CD4-positive, alpha-beta T cell treated with Interleukin-4 for 4 hours (primary cell): ENCODE data around the gene CHCHD6.

Experiments
- DNase-seq: peaks from one replicate; pipeline ENCODE4 v3.0.0-alpha.2; 2020

CHCHD6 gene

DNA sequence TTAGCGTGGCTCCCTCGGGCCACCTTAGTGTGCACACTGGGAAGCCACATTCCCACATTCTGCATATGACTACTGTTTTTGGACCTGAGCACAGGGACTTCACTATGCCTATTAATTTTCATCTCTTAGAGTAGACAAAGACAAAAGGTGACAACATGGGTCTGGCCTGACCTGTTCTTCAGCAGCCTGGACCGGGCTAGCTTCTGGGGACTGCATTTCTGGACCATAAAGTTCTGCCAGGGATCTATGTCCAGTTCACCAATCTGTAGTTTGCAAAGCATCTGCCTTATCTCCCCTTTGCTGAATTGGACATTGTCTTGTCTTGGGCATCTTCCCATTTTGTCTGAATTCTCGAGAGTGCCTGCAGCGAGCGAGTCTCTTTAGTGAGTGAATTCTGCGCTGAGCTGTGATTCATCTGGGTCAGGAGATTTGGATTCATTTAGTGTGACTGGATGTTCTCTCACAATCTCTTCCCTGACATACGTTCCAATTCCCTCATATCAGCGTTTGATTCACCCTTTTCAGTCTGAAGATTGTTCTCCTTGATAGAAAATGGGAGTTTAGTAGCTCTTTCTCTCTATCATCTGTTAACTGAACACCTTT is 166.7 kb downstream of the CHCHD6 start:
- DNase-seq: no peak

DNA sequence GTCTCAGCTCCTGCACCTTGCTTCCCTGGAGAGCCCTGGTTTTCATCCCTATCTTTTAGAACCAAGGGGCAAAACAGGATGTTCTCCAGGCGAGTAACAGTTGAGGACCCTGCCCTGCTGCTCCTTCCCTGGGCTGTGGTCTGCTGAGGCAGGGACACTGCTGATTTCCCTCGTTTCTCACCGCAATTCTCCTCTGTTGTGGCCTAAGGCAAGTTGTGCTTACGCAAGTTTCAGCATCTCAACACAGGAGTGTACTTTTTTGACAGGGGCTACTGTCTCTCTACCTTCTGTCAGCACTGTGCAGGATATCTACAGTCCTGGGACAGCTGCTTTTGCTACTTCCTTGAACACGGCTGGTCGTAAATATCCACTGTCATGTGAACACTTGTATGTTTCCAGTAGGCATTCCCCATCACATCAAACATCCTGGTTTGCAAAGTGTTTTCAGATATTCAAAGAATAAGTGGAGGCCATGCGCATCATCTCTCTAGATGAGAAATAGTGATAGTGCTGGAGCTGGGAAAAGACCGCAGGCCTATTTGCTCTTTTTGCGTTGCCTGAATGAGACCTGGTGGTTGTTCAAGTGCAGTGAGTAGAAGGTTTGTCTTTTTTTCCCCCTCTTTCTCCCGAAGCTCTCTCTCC is 168.8 kb downstream of the CHCHD6 start:
- no peak for DNase-seq

DNA sequence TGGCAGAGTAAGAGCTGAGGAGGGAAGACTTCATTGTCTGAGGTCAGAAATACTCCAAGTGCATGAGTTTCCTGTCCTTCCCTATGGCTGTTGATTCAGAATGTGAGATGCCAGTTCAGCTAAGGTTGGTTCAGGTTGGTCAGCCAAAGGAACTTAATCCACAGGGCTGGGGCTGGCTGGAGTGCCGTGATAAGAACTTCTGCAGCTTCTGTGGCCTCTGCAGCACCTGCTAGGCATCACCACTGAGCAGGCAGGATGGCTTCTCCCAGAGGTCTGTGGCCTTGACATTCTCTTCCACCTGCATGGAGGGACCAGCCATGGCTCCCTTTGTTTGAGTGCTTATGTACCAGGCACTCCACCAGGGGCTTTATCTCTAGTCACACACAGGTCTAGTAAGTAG is 169.4 kb downstream of the CHCHD6 start:
- DNase-seq: no peak

DNA sequence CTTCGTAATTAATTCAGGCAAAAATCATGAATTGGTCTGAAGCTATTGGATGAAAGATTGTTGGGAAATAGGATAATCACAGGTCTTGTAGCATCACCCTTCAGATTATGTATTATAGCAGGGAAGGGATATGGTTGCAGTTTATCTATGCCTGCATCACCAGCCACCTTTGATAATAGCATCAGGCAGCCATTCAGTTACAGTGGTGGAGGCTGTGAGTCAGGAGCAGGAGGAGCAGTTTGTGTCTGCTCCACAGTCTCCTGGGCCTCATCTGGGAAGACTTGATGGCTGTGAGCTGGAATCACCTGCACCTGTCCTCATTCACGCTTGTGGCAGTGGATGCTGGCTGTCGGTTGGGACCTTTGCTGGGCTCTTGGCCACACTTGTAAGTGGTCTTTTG is 174.6 kb downstream of the CHCHD6 start:
- no peak for DNase-seq

DNA sequence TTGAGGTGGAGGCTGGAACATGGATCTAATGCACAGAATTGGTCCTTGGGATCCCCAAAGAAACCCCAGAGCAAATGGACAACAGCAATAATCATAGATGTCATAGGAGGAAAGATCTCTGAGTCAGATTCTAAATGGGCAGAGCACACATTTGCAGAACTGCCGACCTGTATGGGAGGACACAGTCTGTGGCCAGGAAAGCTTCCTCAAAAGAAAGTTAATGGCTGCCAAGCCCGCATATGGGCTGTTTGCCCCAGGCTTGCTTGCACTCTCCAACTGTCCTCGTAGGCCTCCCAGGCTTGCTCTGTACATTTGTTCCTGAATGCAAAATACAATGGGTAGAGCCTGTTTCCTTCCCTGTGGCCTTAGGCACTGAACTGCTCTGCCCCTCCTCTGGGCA is 176.9 kb downstream of the CHCHD6 start:
- no peak for DNase-seq

DNA sequence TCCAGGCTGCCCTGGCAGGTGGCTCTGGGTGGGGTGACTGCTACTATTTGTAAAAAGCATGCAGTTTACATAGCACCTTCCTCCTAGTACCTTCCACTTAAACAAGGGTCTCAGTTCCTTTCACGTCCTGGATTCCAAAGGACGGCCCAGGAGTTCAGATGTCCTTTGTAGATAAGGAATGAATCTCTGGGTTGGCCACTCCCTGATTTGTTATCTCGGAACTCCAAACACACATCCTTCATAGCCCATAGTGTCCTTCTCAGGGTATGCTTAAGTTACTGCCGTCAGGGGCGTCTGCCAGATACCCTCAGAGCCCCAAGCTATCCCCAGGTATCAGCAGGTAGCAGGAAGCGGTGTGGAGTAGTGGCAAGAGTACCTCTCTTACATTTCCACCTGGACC is 177.8 kb downstream of the CHCHD6 start:
- no peak for DNase-seq

DNA sequence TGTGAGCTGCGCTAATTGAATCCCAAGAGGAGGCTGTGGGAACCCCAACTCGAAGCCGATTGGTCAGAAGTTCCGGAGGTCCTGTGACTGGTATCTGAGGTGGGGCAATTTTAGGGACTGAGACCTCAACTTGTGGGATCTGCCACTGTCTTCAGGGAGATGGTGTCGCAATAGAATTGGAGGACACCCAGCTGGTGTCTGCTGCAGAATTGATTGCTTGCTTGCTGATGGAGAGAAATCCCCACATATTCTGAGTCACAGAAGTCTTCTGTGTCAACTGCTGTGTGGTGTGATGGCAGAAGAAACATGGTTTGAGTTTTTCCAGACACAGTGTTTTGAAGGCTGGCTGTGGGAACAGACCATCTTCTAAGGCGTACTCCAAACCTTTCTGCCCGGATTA is 179.2 kb downstream of the CHCHD6 start:
- DNase-seq: no peak

DNA sequence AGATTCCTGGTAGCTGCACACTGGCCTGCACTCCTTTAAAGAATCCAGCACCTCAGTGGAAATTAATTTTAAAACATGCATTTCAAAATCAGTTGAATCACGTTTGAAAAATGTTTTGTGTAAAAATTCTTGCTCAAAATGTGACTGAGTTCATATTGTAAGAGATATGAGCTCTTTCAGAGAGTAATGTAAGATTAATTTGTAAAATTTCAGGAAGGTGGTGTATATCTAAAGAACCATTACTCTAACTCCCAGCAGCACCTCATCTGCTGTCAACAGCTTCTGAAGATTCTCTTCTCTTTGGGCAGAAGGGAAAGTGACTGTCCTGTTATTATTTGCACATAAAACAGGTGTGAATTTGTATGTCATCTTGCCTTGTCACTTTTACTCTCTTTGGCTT is 181.4 kb downstream of the CHCHD6 start:
- DNase-seq: no peak

DNA sequence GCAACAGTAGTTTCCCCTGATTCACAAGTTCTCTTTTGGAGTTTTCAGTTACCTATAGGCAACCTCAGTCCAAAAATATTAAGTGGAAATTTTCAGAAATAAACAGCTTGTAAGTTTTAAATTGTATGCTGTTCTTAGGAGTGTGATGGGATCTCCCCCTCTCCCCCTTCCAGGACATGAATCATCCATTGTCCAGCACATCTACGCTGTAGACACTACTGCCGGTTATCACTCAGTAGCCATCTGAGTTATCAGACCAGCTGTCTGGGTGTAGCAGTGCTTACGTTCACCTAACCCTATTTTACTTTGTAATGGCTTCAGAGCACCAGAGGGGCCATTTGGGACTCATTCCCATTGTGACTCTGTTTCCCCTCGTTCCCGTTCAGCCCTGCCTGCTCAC is 182.2 kb downstream of the CHCHD6 start:
- no peak for DNase-seq

DNA sequence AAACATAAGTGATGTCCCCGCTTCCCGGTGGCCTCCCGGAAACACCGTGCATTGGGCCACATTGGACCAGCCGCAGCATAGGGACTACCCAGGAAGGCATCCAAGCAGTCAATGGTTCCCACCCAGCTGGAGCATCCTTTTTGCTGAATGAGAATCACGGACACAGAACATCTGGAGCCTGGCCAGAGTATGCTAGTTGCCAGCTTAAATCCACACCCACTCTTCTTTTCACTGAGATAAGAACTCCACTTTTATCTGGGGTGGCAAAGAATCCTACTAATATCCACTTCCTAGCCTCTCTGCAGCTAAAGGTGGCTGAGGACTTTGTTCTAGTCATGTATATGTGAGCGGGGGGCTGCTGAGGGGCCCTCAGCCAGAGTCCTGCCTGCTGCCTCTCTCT is 183.6 kb downstream of the CHCHD6 start:
- no peak for DNase-seq

DNA sequence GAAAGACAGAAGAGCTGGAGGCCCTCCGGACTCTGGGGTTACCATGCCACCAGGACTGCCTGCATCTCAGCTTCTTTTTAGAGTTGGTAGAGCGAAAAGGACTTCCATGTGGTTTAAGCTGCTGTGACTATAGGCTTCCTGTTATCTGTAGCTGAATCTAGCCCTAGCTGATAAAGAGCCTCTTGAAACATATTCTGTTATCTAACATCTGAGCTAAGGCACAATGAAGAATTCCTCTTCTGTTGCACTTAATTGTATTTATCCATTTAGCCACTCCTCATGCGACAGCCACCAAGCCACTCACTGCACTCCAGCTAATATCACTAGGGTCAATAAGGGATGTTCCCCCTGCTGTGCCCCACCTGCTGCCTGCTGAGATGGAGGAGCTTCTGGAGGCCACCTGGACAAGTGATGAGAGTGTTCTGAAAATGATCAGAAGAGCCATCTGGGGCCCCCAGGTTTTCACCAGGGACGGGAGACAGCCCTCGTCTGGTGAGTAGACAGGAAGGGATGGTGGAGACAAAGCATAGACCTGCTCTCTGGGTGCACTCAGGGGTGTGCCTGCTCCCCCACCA is 184.2 kb downstream of the CHCHD6 start:
- DNase-seq: no peak

DNA sequence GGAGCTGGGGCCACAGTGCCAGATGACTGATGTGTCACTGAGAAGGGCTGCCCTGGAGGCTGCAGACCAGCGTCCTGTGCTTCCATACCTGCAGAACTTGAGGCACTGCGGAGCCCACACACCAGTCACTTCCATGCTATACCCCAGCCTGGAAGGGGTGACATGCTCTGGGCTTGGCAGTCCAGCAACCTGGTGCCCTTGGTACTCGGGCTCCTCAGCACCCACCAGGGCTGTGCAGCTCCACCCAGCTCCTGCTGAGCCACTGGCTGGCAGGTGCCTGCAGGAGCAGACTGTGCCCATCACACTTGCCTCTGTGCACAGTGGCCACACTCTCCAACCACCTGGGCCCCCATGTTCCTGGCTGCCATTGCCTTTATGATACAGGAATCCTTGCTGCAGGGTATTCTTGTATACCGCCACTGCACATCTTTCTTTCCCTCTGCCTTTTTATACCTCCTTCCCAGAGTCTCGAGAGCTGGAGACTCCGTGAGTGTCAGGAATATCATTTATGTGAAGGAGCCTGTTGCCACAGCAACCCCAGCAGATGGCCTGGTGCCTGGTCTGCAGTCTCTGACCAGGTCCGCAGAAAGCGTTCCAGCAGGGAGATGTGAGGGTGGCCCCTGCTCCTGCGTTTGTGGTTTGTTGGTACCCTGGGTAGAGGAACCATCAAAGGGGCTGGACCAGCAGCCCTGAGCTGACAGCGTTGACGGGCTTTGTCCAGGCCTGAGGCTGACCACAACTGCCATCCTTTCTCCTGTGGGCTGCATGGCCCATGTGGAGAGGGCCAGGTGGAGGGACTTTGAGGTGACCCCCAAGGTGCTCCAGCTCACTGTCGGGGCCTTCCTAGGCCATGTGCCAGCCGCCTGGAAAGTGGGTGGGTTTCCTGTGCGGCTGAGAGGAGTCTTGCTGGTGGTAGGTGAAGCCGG is 185.5 kb downstream of the CHCHD6 start:
- no peak for DNase-seq

DNA sequence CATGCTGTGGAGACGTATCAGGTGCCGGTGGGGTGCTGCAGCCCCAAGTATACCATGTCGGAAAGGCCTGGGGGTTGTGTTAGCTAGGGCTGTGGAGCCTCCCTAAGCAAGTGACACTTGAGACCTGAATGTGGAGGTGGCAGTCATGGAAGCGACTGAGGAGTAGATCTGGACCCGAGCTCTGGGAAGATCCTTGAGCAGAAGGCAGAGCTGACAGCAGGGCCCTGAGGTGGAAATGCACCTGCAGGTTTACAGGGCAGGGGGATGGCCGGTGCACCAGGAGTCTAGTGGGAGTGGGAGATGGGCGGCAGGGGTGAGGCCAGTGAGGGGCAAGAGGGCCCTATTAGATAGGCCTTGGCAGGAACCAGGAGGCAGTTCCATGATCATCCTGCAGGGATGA is 187.1 kb downstream of the CHCHD6 start:
- no peak for DNase-seq

DNA sequence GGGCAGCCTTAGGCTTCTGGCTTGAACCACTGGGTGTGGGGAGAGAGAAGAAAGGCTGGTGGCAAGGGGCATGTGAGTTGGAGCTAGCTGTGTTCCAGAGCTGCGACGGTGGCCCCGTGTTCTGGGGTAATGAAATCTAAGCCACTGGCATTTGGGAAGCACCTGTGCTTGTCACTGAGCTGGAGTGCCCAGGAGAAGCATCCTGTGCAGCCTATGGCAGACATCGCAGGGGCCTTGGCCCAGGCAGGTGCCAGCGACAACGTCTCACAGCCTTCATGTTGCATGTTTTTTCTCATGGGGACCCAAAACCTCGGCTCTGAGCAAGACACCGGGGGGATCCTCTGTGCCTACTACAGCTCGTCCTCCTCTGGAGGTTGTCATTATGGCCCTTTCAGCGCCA is 187.8 kb downstream of the CHCHD6 start:
- DNase-seq: no peak

DNA sequence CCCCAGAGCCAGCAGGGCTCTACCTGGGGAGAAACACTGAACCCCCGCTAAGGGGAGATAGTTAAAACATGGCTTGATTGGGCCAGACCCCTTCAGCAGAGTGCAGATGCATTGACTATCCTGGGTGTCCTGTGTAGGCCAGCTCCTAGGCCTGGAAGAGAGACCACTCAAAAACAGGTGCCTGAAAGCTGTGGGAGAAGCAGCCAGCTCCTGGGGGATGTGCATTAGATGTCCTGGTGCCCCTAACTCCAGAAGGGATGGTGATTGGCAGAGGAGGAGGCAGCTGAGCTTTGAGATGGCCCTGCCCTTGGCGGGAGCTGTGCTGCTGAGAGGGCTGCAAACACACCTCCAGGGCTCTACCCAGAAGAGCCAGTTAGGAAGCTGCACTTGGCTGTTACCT is 189.6 kb downstream of the CHCHD6 start:
- DNase-seq: no peak

DNA sequence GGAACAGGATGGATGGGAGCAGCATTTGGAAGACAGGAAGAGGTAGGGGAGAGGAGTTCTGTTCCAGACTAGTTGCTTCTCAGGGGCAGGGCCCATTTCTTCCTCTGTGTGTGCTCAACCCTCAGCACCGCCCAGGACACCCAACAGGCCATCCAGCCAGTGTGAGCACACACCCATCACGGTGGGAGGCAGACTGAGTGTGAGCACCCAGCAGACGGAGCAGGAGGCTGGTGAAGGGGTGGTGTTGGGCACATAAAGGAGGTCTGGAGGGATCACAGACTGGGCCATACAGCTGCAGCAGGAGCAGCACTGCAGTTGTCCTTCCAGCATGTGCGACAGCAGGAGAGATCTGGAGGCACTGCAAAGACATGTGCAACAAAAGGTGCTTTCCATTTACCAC is 190.4 kb downstream of the CHCHD6 start:
- no peak for DNase-seq

DNA sequence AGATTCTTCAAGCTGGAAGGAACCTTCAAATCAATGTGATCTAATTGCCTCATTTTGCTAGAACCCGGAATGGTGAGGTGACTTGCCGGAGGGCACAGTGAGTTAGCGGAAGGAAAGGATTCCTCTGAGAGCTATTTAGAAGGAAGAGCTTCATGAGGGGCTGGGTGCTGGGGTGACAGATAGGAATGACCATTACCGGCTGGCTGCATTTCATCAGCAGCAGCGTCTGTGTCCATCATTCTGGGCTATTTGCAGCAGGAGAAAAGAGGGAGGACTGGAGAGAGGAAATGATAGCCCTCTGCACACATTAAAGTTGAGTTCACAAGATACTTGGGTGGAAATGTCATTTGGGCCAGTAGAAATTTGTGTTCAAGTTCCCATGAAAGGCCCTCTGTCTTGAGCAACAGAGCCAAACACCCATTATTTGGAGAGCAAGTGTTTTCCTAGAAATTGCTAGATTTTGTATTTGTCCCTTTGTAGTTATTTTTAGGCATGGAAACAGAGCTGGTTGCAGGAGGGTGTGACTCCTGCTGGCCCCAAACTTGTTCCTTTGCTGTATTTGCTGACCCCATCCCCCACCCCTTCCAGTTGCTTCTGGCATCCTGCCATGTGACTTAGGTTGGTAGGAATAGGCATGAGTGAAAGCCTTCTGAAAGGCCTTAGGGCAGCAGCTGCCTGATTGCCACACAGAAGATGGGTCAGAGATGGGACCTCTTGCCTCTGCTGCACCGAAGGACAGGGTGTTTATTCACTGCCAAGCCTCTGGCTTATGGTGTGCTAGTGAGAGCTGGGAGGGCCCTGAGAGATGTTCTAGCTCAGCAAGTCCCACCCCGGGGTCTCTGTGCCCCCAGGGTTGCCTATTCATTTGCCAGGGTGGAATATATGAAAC is 191.4 kb downstream of the CHCHD6 start:
- no peak for DNase-seq

DNA sequence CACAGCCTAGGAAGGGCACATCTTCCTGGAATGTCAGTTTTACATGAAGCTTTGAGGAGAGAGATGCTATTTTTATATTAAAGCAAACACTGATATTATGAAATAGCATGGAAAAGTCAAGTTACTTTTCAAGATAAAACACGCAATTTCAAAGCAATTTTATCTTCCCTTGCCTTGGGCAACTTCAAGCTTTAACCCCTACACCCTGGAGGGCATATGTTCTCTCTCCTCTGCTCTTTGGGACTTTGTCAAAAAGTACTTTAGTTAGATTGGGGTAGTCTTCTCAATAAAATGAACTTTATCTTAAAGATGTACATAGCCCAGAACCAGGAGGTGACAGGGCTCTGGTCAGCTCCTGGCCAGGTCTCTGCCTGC is 192.0 kb downstream of the CHCHD6 start:
- no peak for DNase-seq

DNA sequence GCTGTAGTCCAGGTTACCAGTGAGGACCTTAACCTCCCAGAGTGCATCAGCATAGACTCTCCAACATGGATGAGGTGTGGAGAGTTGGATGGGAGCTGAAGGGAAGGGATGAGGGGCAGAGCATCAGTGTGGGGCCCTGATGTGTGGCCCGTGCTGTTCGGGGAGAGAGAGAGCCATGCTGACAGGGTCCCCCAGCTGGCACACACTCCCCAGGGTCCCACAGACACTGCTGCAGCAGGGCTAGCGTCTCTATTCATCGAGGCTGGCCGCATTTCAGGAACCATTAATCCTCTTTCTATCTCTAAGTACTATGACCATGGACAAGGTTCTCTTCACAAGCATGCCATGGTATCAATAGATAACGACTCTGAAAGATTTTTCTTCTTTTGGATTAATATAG is 192.9 kb downstream of the CHCHD6 start:
- DNase-seq: no peak

DNA sequence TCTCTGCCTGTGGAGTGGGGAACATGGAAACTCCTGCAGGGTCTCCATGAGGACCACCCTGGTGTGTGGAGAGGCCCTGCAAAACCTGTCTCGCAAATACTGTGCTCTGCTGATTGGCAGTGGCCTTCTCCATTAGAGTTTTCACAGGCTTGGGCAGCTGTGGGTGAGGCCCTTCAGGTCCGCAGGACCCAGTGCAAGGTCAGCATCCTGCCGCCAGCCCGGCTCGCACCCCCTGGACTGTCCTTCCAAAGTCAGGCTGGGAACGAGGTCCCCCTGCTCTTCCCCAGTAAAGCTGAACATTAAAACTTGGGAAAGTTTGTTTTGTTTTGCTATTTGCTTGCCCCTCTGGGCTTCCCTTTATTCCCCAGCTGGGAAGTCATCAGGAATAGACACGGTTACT is 193.9 kb downstream of the CHCHD6 start:
- DNase-seq: no peak

DNA sequence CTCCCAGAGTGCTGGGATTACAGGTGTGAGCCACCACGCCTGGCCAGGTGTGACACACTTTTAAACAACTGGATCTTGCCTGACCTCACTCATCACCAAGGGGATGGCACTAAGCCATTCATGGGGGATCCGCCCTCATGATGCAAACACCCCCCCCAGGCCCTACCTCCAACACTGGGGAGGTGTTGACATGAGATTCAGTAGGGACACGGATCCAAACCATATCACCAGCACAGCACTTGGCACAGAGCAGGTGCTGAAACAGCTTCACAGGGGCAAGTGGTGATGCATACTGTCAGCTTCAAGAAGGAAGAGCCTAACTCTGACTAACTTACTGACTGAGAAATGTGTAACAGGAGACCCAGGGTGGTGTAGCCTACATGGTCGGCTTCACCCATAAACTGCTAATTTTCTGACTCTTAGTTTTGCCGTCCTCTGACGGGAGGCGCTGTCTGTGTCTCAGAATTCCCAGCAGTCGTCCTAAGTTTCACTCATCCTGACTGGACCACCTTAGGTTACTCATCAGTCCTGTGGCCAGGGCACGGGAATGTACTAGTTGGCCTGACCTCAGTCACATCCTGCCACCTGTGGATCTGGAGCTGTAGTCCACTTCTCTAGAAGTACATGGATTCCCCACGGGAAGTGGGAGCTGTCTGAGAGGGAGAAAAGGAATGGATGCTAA is 197.0 kb downstream of the CHCHD6 start:
- DNase-seq: no peak

DNA sequence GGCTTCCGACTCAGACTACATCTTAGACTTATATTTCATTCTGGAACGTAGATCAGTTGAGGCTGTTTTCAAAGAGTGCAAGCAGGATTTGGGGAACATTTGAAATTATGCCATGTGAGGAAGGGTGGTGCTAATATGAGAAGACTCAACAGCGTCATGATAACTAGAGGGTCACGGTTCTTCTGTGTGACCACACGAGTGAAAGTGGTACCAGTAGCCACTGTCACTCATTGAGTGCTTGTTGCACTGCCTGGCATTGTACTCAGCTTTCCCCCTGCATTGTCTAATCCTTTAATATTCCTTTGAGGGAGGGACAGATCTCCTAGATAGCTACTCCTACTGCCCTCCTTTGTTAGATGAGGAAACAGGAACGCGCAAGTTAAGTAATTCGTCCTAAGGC is 197.6 kb downstream of the CHCHD6 start:
- DNase-seq: no peak
